Stimulated activated CD8-positive, alpha-beta memory T cell treated with anti-CD3 and anti-CD28 coated beads, Interleukin-15, amount 100 ng/mL, for 1 hour (primary cell): ENCODE data around the gene FNTB.

Source experiments
- DNase-seq: peaks from one replicate; pipeline ENCODE4 v3.0.0-alpha.2; 2020; ENCODE audit warnings: low read depth

The FNTB gene

GRCh38 chr14:64979336-64980074, 7.2 kb upstream of the FNTB start:
- no peak for DNase-seq

- DNase-seq: no peak
These were observed 3.0 kb upstream of the FNTB start for GRCh38 chr14:64983439-64984310.

GRCh38 chr14:64987438-64987767, 708 bp downstream of the FNTB start:
- DNase-seq: no peak

- DNase-seq: no peak
These were observed 3.6 kb downstream of the FNTB start for GRCh38 chr14:64990296-64990695.

- no peak for DNase-seq
These were observed 4.2 kb downstream of the FNTB start for GRCh38 chr14:64990939-64991338.

GRCh38 chr14:64992328-64992885, 5.7 kb downstream of the FNTB start:
- no peak for DNase-seq

GRCh38 chr14:64993266-64993930, 6.7 kb downstream of the FNTB start:
- DNase-seq: no peak

GRCh38 chr14:64994540-64994939, 7.8 kb downstream of the FNTB start:
- DNase-seq: no peak

GRCh38 chr14:64995291-64995690, 8.6 kb downstream of the FNTB start:
- no peak for DNase-seq

- DNase-seq: no peak
These were observed 10.6 kb downstream of the FNTB start for GRCh38 chr14:64997108-64997794.

- DNase-seq: no peak
These were observed 11.8 kb downstream of the FNTB start for GRCh38 chr14:64998455-64998931.

GRCh38 chr14:65000898-65001591, 14.3 kb downstream of the FNTB start:
- no peak for DNase-seq

GRCh38 chr14:65001723-65002122, 15.0 kb downstream of the FNTB start:
- no peak for DNase-seq

GRCh38 chr14:65002586-65003210, 16.0 kb downstream of the FNTB start:
- no peak for DNase-seq

GRCh38 chr14:65003394-65003793, 16.7 kb downstream of the FNTB start:
- DNase-seq: no peak

GRCh38 chr14:65006261-65006721, 19.6 kb downstream of the FNTB start:
- no peak for DNase-seq

- no peak for DNase-seq
These were observed 20.5 kb downstream of the FNTB start for GRCh38 chr14:65007202-65007601.

- no peak for DNase-seq
These were observed 23.7 kb downstream of the FNTB start for GRCh38 chr14:65010211-65010931.

- no peak for DNase-seq
These were observed 24.8 kb downstream of the FNTB start for GRCh38 chr14:65011538-65011937.

- DNase-seq: no peak
These were observed 25.7 kb downstream of the FNTB start for GRCh38 chr14:65012353-65012752.
